Erythroblast (primary cell): ENCODE data around the gene COPA.

Source experiments
- DNase-seq, 2 experiments: peaks; one replicate each; lab custom pipeline; 2025; lab: John Stamatoyannopoulos, UW
- GATA1 ChIP-seq: IDR thresholded peaks from 2 replicates; pipeline ENCODE4 v1.6.1; 2011; ENCODE audit warnings: low read depth, mild to moderate bottlenecking, control low read depth, low read length, moderate library complexity
- POLR2A ChIP-seq: IDR thresholded peaks from 2 replicates; pipeline ENCODE4 v1.6.1; 2011; ENCODE audit warnings: mild to moderate bottlenecking, low read length

Gene COPA

GRCh38 chr1:160367934-160368923 is 25.2 kb upstream of the COPA start:
- DNase-seq, result peak; percentile 51 to 71
- no peak for TF ChIP-seq GATA1
- TF ChIP-seq POLR2A, result no peak

GRCh38 chr1:160367516-160367900 is 24.5 kb upstream of the COPA start:
- no peak for DNase-seq
- TF ChIP-seq POLR2A, result no peak
- TF ChIP-seq GATA1, result no peak

DNA sequence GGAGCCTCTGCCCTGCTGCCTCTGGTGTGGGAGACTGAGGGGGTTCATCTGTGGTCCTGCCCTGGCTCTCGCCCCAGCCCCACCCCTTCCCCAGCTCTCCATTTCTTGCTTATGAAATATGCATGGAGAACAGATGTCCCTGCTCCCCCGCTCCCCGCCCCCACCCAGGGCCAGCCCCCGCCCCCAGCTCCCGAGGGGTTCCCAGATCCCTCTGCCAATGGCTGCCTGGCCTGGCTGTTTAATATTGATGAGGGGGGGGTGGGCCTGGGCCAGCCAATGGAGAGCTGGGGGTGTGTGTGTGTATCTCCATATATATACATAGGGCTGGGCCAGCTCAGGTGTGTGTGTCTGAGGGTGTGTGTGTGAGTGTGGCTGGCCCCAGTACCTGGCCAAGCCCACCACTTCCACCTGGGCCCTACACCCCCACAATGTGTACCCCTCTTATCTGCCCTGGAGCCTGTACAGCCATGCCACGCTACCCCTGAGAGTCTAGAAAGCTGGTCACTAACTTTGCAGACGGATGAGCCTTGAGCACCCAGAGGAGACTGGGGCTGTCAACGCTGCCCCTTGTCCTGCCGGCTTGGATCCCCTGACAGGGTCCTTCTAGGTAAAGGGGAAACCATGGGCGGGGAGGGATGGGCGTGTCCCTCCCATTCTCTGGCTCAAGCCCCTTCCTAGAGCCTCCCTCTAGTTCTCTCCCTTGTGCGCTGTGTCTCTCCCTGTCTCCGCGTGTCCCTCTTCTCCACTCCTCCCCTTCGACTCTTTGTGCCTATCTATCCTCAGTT is 23.9 kb upstream of the COPA start, which contains the start of gene NHLH1:
Gene NHLH1 (plus strand): TSS at position 341 of the 785 bp plus-strand sequence. CDS start 3,661 bp downstream, outside the sequence.
- TF ChIP-seq GATA1, result no peak
- no peak for TF ChIP-seq POLR2A
- DNase-seq, result no peak

- DNase-seq, result no peak
- no peak for TF ChIP-seq POLR2A
- no peak for TF ChIP-seq GATA1
These were observed 22.3 kb upstream of the COPA start for GRCh38 chr1:160365325-160365724.

DNA sequence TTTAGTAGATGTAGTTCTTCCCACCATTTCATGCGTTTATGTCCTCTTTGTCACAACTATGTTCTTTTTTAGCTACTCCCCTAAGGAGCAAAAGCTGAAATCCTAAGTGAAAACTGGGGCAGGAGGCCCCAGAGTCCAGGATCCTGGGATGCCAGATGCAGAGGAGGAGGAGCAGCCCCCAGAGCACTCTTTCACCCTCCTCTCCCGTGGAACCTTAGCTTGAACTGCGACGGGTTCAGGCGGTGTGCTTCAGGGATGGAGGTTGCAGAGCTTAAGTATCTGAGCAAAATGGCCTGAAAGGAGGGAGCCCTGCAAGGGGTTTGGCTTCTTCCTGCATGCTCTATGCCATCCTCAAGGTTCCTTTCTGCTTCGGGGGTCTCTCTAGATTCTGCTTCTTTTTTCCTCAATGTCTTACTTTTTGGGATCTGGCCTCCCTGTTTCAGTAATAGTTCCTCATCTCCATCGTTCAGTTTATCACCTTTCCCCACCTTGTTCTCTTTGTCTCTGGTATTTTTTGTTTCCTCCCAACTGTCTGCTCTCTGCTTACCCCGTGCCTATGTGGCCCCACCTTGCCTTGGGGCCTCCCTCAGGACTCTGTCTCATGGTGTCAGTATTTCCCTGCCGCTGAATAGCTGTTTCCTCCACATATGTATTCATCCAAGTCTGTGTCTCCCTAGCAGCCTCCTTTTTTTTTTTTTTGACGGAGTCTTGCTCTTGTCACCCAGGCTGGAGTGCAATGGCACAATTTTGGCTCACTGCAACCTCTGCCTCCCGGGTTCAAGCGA is 21.1 kb upstream of the COPA start:
- DNase-seq, result no peak
- TF ChIP-seq POLR2A, result no peak

GRCh38 chr1:160363010-160363409 is 20.0 kb upstream of the COPA start:
- no peak for TF ChIP-seq GATA1
- TF ChIP-seq POLR2A, result no peak
- no peak for DNase-seq

- TF ChIP-seq GATA1, result no peak
- TF ChIP-seq POLR2A, result no peak
- DNase-seq, result peak; percentile 11 to 50
These were observed 19.3 kb upstream of the COPA start for GRCh38 chr1:160362168-160362957.

DNA sequence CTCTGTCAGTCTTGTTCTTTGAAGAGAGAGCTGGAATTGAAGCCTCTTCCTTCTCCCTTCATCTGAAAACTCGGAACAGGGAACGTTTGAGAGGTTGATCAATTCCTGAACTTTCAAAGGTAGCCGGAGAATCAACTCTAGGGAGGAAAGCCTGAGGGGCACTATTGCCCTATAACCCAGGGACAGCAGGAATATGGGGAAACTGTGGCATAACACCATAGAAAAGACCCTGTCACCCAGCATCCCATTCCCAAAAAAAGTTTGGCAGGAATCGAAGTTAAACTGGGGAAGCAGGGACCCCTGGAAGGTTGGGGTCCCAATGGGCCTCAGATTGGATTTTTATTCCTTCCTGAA is 18.7 kb upstream of the COPA start:
- TF ChIP-seq GATA1 (no peak), POLR2A (no peak)
- DNase-seq, result no peak

DNA sequence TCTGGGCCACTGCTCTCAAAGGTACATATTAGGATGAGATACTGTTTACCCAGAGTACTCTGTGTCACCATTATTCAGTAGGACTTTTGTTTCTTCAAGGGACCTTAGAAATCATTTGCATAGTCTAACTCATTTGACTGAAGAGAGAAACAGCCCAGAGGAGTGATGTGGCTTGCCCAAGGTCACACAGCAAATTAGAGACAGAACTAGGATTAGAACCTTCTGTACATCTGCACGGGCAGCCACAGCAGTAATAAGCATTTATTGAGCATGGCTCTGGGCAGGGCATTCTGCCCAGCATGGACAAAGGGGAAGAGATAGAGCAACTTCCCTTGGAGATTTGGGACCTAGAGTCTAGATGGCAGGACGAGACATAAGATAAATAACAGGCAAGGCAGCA is 18.1 kb upstream of the COPA start:
- no peak for DNase-seq
- no peak for TF ChIP-seq GATA1
- TF ChIP-seq POLR2A, result no peak

- DNase-seq, result no peak
- TF ChIP-seq GATA1, result no peak
- no peak for TF ChIP-seq POLR2A
These were observed 17.2 kb upstream of the COPA start for GRCh38 chr1:160360227-160360695.

DNA sequence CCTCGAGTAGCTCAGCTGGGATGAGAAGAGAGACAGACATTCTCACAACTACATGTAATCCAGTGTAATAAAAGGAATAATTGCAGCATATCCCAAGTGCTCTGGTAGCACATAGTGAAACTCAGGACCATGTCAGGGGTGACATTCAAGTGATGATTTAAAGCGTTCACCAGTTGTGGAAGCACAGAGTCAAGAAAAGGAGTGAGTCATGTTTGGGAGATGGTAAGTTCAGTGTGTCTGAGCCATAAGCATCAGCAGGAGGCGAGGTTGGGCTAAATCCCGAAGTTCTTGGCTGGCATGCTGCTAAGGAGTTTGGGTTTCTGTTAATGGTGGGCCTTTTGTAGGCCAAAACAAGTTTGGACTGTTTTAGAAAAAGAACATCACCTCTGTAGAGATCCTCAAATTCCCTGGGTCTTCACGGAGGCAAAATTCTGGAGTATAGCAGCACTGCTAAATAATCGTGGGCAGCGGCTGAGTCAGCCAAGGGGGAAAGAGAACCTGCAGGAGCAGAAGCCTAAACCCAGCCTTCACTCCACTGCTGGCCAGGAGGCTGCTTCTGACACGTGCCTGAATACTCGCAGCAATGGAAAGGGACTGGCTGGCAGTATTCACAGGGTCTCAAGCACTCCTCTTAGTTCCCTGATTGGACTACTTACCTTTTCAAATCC is 16.6 kb upstream of the COPA start:
- TF ChIP-seq GATA1 (no peak), POLR2A (no peak)
- no peak for DNase-seq

- DNase-seq, result no peak
- TF ChIP-seq POLR2A, result no peak
- TF ChIP-seq GATA1, result no peak
These were observed 15.0 kb upstream of the COPA start for GRCh38 chr1:160358073-160358472.
